ENCODE data around the gene DEFB131B.

Gene DEFB131B

DNA sequence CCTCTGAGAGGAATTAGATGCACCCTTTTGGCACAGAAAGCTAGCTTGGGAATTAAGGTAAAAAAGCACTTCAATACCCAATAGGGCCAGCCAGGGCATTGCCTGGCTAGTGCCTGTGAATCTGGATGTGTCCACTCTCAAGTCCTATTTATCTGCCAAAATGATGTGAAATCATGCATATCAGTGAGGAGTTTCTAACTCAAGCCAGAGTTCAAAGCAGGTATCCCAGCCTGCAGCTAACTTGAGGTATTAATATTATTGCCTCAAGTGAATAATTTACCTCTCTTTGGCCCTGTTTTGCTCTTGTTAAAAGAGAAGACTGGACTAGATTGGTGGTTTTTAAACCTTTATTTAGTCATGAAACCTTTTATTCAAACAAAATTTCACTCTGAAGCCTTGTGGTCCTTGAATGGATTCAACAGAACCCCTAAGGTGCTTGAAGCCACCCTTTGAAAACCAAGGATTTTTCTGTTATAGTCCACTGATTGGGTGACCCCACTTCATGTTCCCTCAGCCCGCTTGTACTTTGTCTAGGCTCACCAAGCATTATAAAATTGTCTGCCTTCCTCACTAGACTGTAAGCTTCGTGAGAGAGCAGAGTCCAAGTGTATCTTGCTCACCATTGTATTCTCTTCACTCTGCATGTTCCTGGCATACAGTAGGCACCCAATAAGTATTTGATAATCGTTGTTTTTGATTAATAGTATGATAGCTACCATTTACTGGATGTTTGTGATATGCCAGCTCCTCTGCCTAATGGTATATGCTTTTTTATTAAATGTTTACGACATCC lies 55.1 kb downstream of the DEFB131B start:
- no peak for TF ChIP-seq CTCF (IDR thresholded peaks at IDR 0.05; ENCODE audit: control insufficient read depth, extremely low read depth, insufficient read depth)
- DNase-seq (ENCODE audit: low read depth) = no peak
- H3K4me3 ChIP-seq (ENCODE audit: low read depth, low read length) = no peak overlapping the region

All from LNCaP clone FGC (cell line).